NCI-H1930 (cell line): ENCODE results near the gene IMPDH1.

ENCODE experiments used
- DNase-seq, 2 experiments: peaks; one replicate each; lab custom pipeline; 2025; lab: John Stamatoyannopoulos, UW

Gene IMPDH1

GRCh38 chr7:128434413-128435326, 24.9 kb upstream of the IMPDH1 start:
- DNase-seq = no peak

- DNase-seq = no peak
Measured at GRCh38 chr7:128431754-128432153, 22.0 kb upstream of the IMPDH1 start.

GRCh38 chr7:128431221-128431620, 21.4 kb upstream of the IMPDH1 start:
- no peak for DNase-seq

GRCh38 chr7:128430207-128430606, 20.4 kb upstream of the IMPDH1 start:
- DNase-seq = no peak

GRCh38 chr7:128427289-128427891, 17.6 kb upstream of the IMPDH1 start:
- DNase-seq = peak; percentile 24 to 68

GRCh38 chr7:128425850-128426249, 16.1 kb upstream of the IMPDH1 start:
- peak; percentile 23 to 64 for DNase-seq

GRCh38 chr7:128424686-128425275, 15.0 kb upstream of the IMPDH1 start:
- DNase-seq = no peak

GRCh38 chr7:128422842-128423241, 13.1 kb upstream of the IMPDH1 start:
- DNase-seq = no peak

GRCh38 chr7:128422037-128422436, 12.3 kb upstream of the IMPDH1 start:
- DNase-seq = no peak

GRCh38 chr7:128421384-128421783, 11.6 kb upstream of the IMPDH1 start:
- no peak for DNase-seq

GRCh38 chr7:128420773-128421172, 11.0 kb upstream of the IMPDH1 start:
- no peak for DNase-seq

- no peak for DNase-seq
Measured at GRCh38 chr7:128419257-128419656, 9.5 kb upstream of the IMPDH1 start.

GRCh38 chr7:128417071-128417470, 7.3 kb upstream of the IMPDH1 start:
- DNase-seq = no peak

- DNase-seq = no peak
Measured at GRCh38 chr7:128415217-128415785, 5.5 kb upstream of the IMPDH1 start.

GRCh38 chr7:128410451-128410753, 620 bp upstream of the IMPDH1 start:
- no peak for DNase-seq

- no peak for DNase-seq
Measured at GRCh38 chr7:128408709-128409595, 830 bp downstream of the IMPDH1 start.

GRCh38 chr7:128407751-128408708, 1.8 kb downstream of the IMPDH1 start:
- DNase-seq = no peak

GRCh38 chr7:128407233-128407589, 2.6 kb downstream of the IMPDH1 start:
- DNase-seq = no peak

- no peak for DNase-seq
Measured at GRCh38 chr7:128406314-128407232, 3.2 kb downstream of the IMPDH1 start.
